HL-60 (cell line): ENCODE measurements around the gene NENF.
"Not testable (repeated sequence)": the region's sequence is repeated elsewhere in the genome, so short reads cannot be mapped to it uniquely, and the experiment has no call there.

Experiments used
- DNase-seq, 2 experiments: peaks; one replicate each; pipeline ENCODE4 v3.0.0-alpha.2; 2010 to 2020; ENCODE audit warnings: low read depth in 1 of 2, low spot score in 1 of 2
- H3K27ac ChIP-seq: fragments of 250-450 bp; sonication (Bioruptor Pico); replicated peaks from 2 replicates; pipeline ENCODE4 v1.5.1; 2020; ENCODE audit warnings: mild to moderate bottlenecking, moderate library complexity
- H3K27me3 ChIP-seq: fragments of 250-450 bp; sonication (Bioruptor Pico); 2 replicates; pipeline ENCODE4 v1.5.1; 2021; ENCODE audit warnings: mild to moderate bottlenecking, moderate library complexity; ENCODE audit not compliant: insufficient read depth, poor library complexity, severe bottlenecking
- H3K4me3 ChIP-seq: replicated peaks from 2 replicates; pipeline ENCODE4 v1.5.1; 2011; ENCODE audit warnings: mild to moderate bottlenecking, control low read depth, low read length; ENCODE audit not compliant: insufficient read depth
- GABPA ChIP-seq: IDR thresholded peaks from 2 replicates; pipeline ENCODE4 v1.6.1; 2012; ENCODE audit warnings: low read depth
- POLR2AphosphoS5 ChIP-seq: IDR thresholded peaks from 2 replicates; pipeline ENCODE4 v1.6.1; 2012; ENCODE audit warnings: low read depth
- SPI1 ChIP-seq: IDR thresholded peaks from 2 replicates; pipeline ENCODE4 v1.6.1; 2012; ENCODE audit warnings: low read depth, mild to moderate bottlenecking, borderline replicate concordance
- TF ChIP-seq, protein P1 (sequence below): IDR thresholded peaks from one replicate; pipeline ENCODE4 v1.5.1; 2011; ENCODE audit warnings: low read length, control low read depth, inconsistent platforms; ENCODE audit not compliant: insufficient read depth
- TF ChIP-seq, protein P2 (sequence below): IDR thresholded peaks from 2 replicates; pipeline ENCODE4 v1.6.1; 2012; ENCODE audit warnings: low read depth; ENCODE audit not compliant: insufficient replicate concordance

NENF gene

DNA sequence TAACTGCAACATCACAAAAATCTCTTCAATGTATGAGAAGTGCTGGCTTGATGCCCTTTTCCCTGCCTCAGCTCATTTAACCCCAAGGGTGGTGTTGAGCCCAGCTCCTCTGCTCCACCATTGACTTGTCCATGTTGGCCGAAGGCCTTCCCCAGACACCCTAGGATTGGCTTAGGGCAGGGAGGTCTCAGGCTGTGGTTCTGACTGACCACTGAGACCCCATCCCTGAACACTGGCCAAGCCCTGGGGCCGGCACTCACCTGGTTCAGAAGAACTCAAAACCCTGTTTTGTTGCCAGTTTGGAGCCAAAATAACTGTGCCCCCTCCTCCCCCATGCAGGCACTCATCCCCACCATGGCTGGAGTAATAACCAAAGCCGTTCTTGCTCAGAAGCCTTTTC lies 38.6 kb downstream of the NENF start:
- Histone ChIP-seq H3K27me3 (no peaks in the 10 kb centered on the region), H3K27ac (no peak overlapping the region), H3K4me3 (no peak overlapping the region)
- no peak for TF ChIP-seq GABPA
- TF ChIP-seq SPI1: no peak
- TF ChIP-seq, protein P1, sequence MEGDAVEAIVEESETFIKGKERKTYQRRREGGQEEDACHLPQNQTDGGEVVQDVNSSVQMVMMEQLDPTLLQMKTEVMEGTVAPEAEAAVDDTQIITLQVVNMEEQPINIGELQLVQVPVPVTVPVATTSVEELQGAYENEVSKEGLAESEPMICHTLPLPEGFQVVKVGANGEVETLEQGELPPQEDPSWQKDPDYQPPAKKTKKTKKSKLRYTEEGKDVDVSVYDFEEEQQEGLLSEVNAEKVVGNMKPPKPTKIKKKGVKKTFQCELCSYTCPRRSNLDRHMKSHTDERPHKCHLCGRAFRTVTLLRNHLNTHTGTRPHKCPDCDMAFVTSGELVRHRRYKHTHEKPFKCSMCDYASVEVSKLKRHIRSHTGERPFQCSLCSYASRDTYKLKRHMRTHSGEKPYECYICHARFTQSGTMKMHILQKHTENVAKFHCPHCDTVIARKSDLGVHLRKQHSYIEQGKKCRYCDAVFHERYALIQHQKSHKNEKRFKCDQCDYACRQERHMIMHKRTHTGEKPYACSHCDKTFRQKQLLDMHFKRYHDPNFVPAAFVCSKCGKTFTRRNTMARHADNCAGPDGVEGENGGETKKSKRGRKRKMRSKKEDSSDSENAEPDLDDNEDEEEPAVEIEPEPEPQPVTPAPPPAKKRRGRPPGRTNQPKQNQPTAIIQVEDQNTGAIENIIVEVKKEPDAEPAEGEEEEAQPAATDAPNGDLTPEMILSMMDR: no peak
- no peak for DNase-seq

DNA sequence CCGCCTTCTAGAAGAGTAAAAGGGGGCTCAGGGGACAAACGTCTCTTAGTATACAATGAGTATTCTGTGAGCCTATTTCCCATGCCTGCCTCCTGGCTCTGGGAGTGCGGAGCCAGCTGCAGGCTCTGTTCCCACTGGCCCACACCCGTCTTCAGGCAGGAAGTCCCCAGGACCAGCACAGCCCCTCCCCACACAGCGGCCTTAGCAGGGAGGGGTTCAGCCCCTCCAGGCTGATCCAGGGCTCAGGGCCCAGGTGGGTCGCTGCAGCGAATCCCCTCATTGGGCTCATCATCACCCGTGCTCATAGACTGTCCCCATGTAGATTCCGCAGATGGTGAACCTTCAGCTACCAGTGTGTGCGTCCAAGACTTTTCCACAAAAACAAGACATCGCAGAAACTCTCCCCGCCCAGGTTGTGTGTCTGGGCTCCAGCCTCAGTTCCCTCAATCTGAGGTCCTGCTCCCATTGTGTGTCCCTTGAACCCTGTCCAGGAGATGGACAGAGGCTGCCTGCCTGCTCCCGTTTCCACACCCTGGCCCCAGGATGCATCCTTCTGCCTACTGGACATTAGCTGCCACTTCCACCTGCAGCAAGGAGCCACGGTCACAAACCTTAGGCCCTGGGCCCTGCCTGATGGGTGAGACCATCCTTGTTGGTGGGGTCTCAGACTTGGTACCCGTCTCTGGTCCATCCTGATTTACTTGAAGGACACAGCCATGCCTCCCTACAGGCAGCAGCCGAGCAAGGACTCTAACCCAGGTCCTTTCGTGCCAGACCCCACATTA lies 39.4 kb downstream of the NENF start:
- TF ChIP-seq, protein P2, sequence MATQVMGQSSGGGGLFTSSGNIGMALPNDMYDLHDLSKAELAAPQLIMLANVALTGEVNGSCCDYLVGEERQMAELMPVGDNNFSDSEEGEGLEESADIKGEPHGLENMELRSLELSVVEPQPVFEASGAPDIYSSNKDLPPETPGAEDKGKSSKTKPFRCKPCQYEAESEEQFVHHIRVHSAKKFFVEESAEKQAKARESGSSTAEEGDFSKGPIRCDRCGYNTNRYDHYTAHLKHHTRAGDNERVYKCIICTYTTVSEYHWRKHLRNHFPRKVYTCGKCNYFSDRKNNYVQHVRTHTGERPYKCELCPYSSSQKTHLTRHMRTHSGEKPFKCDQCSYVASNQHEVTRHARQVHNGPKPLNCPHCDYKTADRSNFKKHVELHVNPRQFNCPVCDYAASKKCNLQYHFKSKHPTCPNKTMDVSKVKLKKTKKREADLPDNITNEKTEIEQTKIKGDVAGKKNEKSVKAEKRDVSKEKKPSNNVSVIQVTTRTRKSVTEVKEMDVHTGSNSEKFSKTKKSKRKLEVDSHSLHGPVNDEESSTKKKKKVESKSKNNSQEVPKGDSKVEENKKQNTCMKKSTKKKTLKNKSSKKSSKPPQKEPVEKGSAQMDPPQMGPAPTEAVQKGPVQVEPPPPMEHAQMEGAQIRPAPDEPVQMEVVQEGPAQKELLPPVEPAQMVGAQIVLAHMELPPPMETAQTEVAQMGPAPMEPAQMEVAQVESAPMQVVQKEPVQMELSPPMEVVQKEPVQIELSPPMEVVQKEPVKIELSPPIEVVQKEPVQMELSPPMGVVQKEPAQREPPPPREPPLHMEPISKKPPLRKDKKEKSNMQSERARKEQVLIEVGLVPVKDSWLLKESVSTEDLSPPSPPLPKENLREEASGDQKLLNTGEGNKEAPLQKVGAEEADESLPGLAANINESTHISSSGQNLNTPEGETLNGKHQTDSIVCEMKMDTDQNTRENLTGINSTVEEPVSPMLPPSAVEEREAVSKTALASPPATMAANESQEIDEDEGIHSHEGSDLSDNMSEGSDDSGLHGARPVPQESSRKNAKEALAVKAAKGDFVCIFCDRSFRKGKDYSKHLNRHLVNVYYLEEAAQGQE: no peak
- TF ChIP-seq, protein P1: no peak
- TF ChIP-seq POLR2AphosphoS5 (no peak), SPI1 (no peak), GABPA (no peak)
- Histone ChIP-seq H3K27me3 (no peaks in the 10 kb centered on the region), H3K4me3 (no peak overlapping the region), H3K27ac (no peak overlapping the region)
- DNase-seq: no peak

DNA sequence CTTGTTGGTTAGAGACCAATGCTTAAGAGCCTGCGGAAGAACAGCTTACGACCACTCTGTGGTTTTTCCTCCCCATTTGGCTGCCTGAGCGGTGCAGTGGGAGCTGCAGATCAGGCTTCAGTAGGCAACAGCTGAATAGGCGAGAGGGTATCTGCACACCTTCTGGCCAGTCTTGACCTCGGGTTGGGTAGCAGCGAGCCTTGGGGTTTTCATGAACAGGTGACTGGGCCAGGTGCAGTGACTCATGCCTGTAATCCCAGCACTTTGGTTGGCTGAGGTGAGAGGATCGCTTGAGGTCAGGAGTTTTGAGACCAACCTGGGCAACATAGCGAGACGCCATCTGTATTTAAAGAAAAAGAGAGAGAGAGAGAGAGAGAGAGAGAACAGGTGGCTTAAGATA lies 41.0 kb downstream of the NENF start:
- TF ChIP-seq, protein P1: no peak
- TF ChIP-seq GABPA: no peak
- no peak for TF ChIP-seq POLR2AphosphoS5
- no peak for TF ChIP-seq SPI1
- TF ChIP-seq, protein P2: no peak
- no peaks in the 10 kb centered on the region for H3K27me3 ChIP-seq
- DNase-seq: no peak

DNA sequence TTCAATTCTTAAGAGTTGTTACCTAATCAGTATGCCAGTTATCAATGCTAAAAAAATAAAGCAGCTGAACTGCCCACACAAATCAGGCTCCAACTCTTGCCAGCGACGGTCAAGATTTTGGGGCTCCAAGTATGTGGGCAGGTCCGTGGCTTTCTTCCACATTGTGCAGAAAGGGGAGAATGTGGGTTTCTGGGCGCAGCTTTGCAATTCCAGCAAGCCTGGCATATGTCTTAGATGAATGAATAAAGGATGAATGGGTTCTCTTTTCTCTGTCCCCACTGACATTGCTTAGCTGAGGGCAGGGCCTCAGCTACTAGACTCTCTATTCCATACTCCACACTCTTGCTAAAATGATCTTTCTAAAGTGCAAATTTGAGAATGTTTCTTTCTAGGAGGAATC lies 42.4 kb downstream of the NENF start:
- no peaks in the 10 kb centered on the region for H3K27me3 ChIP-seq
- no peak overlapping the region for H3K27ac ChIP-seq
- no peak overlapping the region for H3K4me3 ChIP-seq
- TF ChIP-seq GABPA (no peak), POLR2AphosphoS5 (no peak), SPI1 (no peak)
- TF ChIP-seq, protein P2: no peak
- TF ChIP-seq, protein P1: no peak
- DNase-seq: no peak

More for the DNA sequence above, 41.0 kb downstream of the NENF start:
- H3K27ac ChIP-seq: no peak overlapping the region
- H3K4me3 ChIP-seq: no peak overlapping the region

DNA sequence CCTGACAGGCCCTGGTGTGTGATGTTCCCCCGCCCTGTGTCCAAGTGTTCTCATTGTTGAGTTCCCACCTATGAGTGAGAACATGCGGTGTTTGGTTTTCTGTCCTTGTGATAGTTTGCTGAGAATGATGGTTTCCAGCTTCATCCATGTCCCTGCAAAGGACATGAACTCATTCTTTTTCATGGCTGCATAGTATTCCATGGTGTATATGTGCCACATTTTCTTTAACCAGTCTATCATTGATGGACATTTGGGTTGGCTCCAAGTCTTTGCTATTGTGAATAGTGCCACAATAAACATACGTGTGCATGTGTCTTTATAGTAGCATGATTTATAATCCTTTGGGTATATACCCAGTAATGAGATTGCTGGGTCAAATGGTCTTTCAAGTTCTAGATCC lies 43.1 kb downstream of the NENF start:
- not testable (repeated sequence) for H3K27ac ChIP-seq, DNase-seq, H3K27me3 ChIP-seq, H3K4me3 ChIP-seq
